A673 (cell line): Measurements from ENCODE around the gene OR4Q3. TPM values are rescaled to one million over a fixed set of nuclear protein-coding genes. Genes with fewer than 3 reads are reported as not detected.
"Not testable (repeated sequence)": the region's sequence is repeated elsewhere in the genome, so short reads cannot be mapped to it uniquely, and the experiment has no call there.

Experiments used
- BruUV-seq: library from RNA; stranded (reverse); fragments of 400-500 nt; replicated peaks from 2 replicates; lab custom pipeline; 2021; lab: Mats Ljungman, UMichigan
- CTCF ChIA-PET: fragments of 300-600 bp; sonication (Branson Sonifier 250); formaldehyde crosslinking; loops from one replicate; lab custom pipeline; 2022; ENCODE audit warnings: antibody characterized with exemption; lab: Charles Lee
- POLR2A ChIA-PET: fragments of 300-600 bp; sonication (Branson Sonifier 250); formaldehyde crosslinking; loops from one replicate; lab custom pipeline; 2022; ENCODE audit warnings: antibody characterized with exemption; ENCODE audit not compliant: low non-redundant PET; lab: Charles Lee
- DNase-seq: peaks from one replicate; pipeline ENCODE4 v3.0.0-alpha.2; 2015; ENCODE audit warnings: low spot score
- H3K27ac ChIP-seq: fragments of 200-600 bp; sonication (generic); 2 replicates; pipeline ENCODE4 v1.5.1; 2016; ENCODE audit warnings: mixed run types, low read depth, mild to moderate bottlenecking, mixed read lengths, antibody characterized with exemption, low read length; ENCODE audit not compliant: poor library complexity, severe bottlenecking
- H3K27me3 ChIP-seq: fragments of 200-600 bp; sonication (generic); replicated peaks from 2 replicates; pipeline ENCODE4 v1.6.1; 2017; ENCODE audit warnings: mixed run types, low read depth, mild to moderate bottlenecking, mixed read lengths, antibody characterized with exemption, low read length; ENCODE audit not compliant: insufficient read depth, poor library complexity
- H3K36me3 ChIP-seq: fragments of 200-600 bp; sonication (generic); 2 replicates; pipeline ENCODE4 v1.6.1; 2016; ENCODE audit warnings: mixed run types, mild to moderate bottlenecking, mixed read lengths, antibody characterized with exemption, low read length; ENCODE audit not compliant: insufficient read depth, poor library complexity, severe bottlenecking
- H3K4me1 ChIP-seq: fragments of 200-600 bp; sonication (generic); 2 replicates; pipeline ENCODE4 v1.6.1; 2017; ENCODE audit warnings: mixed run types, mild to moderate bottlenecking, mixed read lengths, antibody characterized with exemption, low read length; ENCODE audit not compliant: insufficient read depth, poor library complexity, severe bottlenecking
- H3K4me3 ChIP-seq: fragments of 200-600 bp; sonication (generic); 2 replicates; pipeline ENCODE4 v1.5.1; 2016; ENCODE audit warnings: low read depth, mixed run types, mild to moderate bottlenecking, mixed read lengths, low read length; ENCODE audit not compliant: poor library complexity, severe bottlenecking
- H3K9me3 ChIP-seq: fragments of 200-600 bp; sonication (generic); 2 replicates; pipeline ENCODE4 v1.6.1; 2016; ENCODE audit warnings: mixed run types, low read depth, mild to moderate bottlenecking, mixed read lengths, antibody characterized with exemption, low read length; ENCODE audit not compliant: poor library complexity, severe bottlenecking
- EZH2 ChIP-seq: fragments of 200-600 bp; sonication (generic); IDR thresholded peaks from 2 replicates; pipeline ENCODE4 v1.6.1; 2017; ENCODE audit warnings: borderline replicate concordance, low read depth, mild to moderate bottlenecking, mixed read lengths, antibody characterized with exemption, low read length; ENCODE audit not compliant: poor library complexity, severe bottlenecking
- intact Hi-C: fragments of 100-400 bp; cut with micrococcal nuclease; formaldehyde crosslinking; loops from one replicate; pipeline ENCODE4 v1.10.0; 2022; ENCODE audit not compliant: unreplicated experiment
- total RNA-seq: library from RNA; stranded (reverse); gene quantifications from 2 replicates; pipeline ENCODE4 v1.2.3, GENCODE V29; 2021
- TF ChIP-seq, protein P1 (sequence below): fragments of 300-800, 200-600 bp; sonication (generic); conservative IDR thresholded peaks from 2 replicates; pipeline ENCODE4 v1.5.1; 2017; ENCODE audit warnings: low read depth, mild to moderate bottlenecking, antibody characterized with exemption, low read length, moderate library complexity, mixed read lengths

OR4Q3 gene
- total RNA-seq, 1 experiment from 2014 or later, result not detected

DNA sequence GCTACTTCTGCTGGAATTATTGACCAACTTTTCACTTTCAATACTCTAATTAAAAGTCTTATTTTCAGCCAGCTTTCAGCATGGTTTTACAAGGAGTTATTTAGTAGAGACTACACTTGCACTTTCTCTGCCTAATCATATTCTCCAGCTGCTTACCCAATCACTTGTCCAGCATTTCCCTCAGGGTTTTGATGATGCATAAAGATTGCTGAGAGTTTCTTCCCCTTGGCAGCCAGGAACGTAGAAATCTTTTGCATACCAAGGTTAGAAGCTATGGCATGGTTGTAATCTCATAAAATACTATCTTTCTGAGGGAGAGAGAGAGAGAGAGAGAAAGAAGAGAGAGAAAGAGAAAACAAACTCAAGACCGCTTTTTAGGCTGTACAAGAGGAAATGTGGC, 10.8 kb downstream of the OR4Q3 start:
- TF ChIP-seq, protein P1, sequence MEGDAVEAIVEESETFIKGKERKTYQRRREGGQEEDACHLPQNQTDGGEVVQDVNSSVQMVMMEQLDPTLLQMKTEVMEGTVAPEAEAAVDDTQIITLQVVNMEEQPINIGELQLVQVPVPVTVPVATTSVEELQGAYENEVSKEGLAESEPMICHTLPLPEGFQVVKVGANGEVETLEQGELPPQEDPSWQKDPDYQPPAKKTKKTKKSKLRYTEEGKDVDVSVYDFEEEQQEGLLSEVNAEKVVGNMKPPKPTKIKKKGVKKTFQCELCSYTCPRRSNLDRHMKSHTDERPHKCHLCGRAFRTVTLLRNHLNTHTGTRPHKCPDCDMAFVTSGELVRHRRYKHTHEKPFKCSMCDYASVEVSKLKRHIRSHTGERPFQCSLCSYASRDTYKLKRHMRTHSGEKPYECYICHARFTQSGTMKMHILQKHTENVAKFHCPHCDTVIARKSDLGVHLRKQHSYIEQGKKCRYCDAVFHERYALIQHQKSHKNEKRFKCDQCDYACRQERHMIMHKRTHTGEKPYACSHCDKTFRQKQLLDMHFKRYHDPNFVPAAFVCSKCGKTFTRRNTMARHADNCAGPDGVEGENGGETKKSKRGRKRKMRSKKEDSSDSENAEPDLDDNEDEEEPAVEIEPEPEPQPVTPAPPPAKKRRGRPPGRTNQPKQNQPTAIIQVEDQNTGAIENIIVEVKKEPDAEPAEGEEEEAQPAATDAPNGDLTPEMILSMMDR, result no peak
- TF ChIP-seq EZH2, result no peak
- no TSS peak for BruUV-seq
- CTCF ChIA-PET, result no interaction called here

DNA sequence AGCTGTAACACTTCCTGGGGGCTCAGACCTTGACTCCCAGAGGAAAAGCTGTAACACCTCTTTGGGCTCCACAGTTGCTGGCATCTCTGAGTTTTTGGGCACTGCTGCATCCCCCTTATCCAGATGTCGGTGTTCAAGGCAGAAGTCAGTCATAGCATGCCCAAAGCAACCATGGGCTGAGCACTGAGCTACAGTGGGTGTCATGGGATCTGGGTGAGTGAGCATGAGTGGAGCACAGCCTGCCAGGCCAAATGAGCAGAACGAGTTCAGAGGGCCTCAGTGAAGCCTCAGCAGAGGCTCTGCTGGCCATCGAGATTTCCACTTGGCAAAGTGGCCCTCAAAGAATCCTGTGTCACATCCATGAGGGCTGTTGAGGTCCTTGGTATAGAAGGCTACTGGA, 28.1 kb downstream of the OR4Q3 start:
- POLR2A ChIA-PET, BruUV-seq, H3K4me3 ChIP-seq, DNase-seq, H3K36me3 ChIP-seq, intact Hi-C loops, H3K27ac ChIP-seq, CTCF ChIA-PET, H3K4me1 ChIP-seq, H3K27me3 ChIP-seq: not testable (repeated sequence)
- peaks cover 28% of the 10 kb centered on the region for H3K9me3 ChIP-seq

More for the DNA sequence above, 10.8 kb downstream of the OR4Q3 start:
- POLR2A ChIA-PET, result no interaction called here
- H3K9me3 ChIP-seq, result peaks cover 15% of the 10 kb centered on the region
- H3K36me3 ChIP-seq, result no peaks in the 10 kb centered on the region
- intact Hi-C loops, result no loop called here
- no peak overlapping the region for H3K27ac ChIP-seq
- H3K4me3 ChIP-seq, result no peak overlapping the region
- no peaks in the 10 kb centered on the region for H3K4me1 ChIP-seq
- no peak for DNase-seq
- H3K27me3 ChIP-seq, result no peaks in the 10 kb centered on the region

- POLR2A ChIA-PET, result no interaction called here
- no TSS peak for BruUV-seq
- no peak overlapping the region for H3K4me3 ChIP-seq
- no peak overlapping the region for H3K27ac ChIP-seq
- no peaks in the 10 kb centered on the region for H3K4me1 ChIP-seq
- CTCF ChIA-PET, result no interaction called here
- intact Hi-C loops, result no loop called here
- no peak for DNase-seq
- H3K9me3 ChIP-seq, result peaks cover 29% of the 10 kb centered on the region
- H3K36me3 ChIP-seq, result no peaks in the 10 kb centered on the region
- H3K27me3 ChIP-seq, result no peaks in the 10 kb centered on the region
- no peak for TF ChIP-seq EZH2
- TF ChIP-seq, protein P1, result no peak
Observed at GRCh38 chr14:19771895-19772430, 28.6 kb downstream of the OR4Q3 start.

DNA sequence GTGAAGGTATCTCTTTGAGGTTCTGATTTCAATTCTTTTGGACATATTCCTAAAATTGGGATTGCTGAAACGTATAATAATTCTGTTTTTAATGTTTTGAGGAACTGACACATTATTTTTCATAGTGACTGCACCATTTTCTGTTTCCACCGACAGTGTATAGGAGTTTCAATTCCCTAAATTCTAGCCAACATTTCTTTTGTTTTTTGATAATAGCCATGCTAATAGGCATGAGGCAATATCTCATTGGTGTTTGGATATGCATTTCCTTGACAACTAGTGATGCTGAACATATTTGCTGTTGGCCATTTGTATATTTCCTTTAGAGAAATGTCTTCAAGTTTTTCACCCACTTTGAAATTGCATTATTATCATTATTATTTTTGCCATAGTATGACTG, 29.1 kb downstream of the OR4Q3 start:
- H3K9me3 ChIP-seq, result peaks cover 29% of the 10 kb centered on the region
- CTCF ChIA-PET, BruUV-seq: not testable (repeated sequence)

GRCh38 chr14:19773204-19773603, 29.8 kb downstream of the OR4Q3 start, which contains the start of gene OR4M1:
TSS of gene OR4M1 (plus strand) at chr14:19773504. CDS start at chr14:19780323, 6,819 bp downstream.
- DNase-seq, intact Hi-C loops, H3K4me1 ChIP-seq, BruUV-seq, H3K27me3 ChIP-seq, H3K27ac ChIP-seq, CTCF ChIA-PET, POLR2A ChIA-PET, H3K4me3 ChIP-seq, H3K36me3 ChIP-seq: not testable (repeated sequence)
- peaks cover 29% of the 10 kb centered on the region for H3K9me3 ChIP-seq

More for the DNA sequence above, 29.1 kb downstream of the OR4Q3 start:
- H3K4me3 ChIP-seq, H3K27ac ChIP-seq, intact Hi-C loops, H3K4me1 ChIP-seq, H3K36me3 ChIP-seq, H3K27me3 ChIP-seq, DNase-seq, POLR2A ChIA-PET: not testable (repeated sequence)
